Measurements from ENCODE around the gene HRCT1. TPM values are rescaled to one million over a fixed set of nuclear protein-coding genes. Genes with fewer than 3 reads are reported as not detected.
A peak's percentile ranks its signal among the peaks of the same experiment; 100 is the strongest.
"Not testable (repeated sequence)": the region's sequence is repeated elsewhere in the genome, so short reads cannot be mapped to it uniquely, and the experiment has no call there.

Gene HRCT1
- total RNA-seq, 1 experiment from 2014 or later: not detected

DNA sequence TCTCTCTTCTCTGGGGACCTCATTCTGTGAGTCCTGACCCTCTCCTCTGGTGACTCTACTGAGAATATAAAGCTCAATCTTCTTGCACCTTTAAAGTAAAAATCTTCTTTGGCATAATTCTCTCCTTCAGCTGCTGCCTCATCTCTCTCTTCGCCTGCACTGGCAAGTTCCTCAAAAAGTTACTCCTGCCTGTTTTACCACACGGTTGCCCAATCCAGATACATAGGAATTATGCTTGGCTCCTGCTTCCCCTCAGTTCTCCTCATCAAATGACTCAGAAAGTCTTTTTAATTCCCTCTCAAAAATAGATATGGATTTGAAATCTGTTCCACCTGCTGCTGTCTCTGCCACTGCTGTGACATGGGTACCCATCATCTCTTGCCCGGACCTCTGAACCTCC, 14.4 kb upstream of the HRCT1 start:
- no peak for DNase-seq (ENCODE audit: low spot score)
- in situ Hi-C loops (cut with HindIII; ENCODE audit: low sequenced_read_pairs): no loop called here

DNA sequence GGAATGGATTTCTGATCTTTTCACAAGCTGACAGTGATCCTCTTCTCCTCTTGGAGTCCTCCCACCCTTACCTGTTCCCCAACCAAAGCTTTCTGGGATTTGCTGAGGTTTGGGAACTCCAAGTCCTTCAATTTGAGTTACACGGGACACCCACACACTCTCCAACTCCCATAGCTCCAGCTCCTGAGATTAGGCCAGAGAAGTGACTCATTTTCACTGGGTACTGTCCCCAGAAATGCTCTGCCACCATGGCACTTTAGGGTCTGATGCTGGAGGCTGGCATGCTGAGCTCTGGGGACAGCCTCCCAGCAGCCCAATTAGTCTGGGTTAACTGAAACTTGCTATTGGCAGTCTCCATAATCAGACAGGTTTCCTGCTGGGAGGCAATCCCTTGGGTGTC, 14.0 kb upstream of the HRCT1 start:
- in situ Hi-C loops (cut with HindIII; ENCODE audit: low sequenced_read_pairs): no loop called here
- no peak for DNase-seq (ENCODE audit: low spot score)

DNA sequence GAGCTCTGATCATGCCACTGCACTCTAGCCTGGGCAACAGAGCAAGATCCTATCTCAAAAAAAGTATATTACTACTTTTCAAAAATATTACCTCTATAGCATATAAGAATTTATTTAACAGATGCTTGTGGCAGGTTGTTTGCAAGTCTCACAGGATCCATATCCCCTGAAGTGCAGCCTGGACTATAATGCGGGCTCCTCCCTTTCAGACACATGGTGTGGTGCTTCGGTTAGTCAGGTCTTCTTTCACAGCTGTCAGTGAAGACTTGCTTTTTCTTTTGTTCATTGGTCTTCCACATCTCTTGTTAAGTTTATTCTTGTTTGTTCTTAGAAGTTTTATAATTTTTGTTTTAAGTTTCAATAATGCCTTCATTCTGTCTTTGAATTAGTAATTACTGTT, 9.4 kb upstream of the HRCT1 start:
- no peak for DNase-seq (ENCODE audit: low spot score)
- in situ Hi-C loops (cut with HindIII; ENCODE audit: low sequenced_read_pairs): no loop called here

DNA sequence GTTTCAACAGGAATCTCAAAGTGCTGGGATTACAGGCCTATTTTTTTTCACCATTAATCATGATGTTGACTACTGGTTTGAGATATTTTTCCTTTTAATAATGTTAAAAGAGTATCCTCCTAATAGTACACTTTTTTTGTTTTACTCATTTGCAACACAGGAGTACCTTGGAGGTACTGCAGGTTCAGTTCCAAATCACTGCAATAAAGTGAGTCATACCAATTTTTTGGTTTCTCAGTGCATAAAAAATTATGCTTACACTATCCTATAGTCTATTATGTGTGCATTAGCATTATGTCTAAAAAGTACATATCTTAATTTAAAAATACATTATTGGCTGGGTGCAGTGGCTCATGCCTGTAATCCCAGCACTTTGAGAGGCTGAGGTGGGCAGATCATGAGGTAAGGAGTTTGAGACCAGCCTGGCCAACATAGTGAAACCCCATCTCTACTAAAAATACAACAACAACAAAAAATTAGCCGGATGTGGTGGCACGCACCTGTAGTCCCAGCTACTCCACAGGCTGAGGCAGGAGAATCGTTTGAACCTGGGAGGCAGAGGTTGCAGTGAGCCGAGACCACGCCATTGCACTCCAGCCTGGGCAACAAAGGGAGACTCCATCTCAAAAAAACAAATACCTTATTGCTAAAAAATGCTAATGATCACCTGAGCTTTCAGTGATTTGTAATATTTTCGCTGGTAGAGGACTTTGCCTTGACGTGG, 8.5 kb upstream of the HRCT1 start:
- DNase-seq (ENCODE audit: low spot score); in situ Hi-C loops (cut with HindIII; ENCODE audit: low sequenced_read_pairs): not testable (repeated sequence)

DNA sequence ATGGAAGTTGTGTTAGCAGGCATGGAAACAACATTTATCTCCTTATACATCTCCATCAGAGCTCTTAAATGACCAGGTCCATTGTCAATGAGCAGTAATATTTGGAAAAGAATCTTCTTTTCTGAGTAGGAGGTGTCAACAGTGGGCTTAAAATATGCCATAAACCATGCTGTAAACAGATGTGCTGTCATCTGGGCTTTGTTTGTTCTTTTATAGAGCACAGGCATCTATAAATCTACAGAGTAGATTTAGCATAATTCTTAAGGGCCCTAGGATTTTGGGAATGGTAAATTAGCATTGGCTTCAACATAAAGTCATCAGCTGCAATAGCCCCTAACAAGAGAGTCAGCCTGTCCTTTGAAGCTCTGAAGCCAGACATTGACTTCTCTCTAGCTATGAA, 7.7 kb upstream of the HRCT1 start:
- in situ Hi-C loops (cut with HindIII; ENCODE audit: low sequenced_read_pairs): no loop called here
- DNase-seq (ENCODE audit: low spot score): no peak

DNA sequence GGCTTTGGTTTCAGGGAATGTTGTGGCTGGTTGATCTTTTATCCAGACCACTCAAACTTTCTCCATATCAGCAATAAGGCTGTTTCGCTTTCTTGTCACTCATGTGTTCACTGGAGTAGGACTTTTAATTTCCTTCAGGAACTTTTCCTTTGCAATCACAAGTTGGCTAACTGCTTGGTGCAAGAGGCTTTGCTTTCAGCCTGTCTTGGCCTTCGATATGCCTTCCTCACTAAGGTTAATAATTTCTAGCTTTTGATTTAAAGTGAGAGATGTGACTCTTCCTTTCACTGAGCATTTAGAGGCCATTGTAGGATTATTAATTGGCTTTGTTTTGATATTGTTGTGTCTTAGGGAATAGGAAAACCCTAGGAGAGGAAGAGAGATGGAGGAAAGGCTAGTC, 7.0 kb upstream of the HRCT1 start:
- in situ Hi-C loops (cut with HindIII; ENCODE audit: low sequenced_read_pairs): no loop called here
- DNase-seq (ENCODE audit: low spot score): no peak

DNA sequence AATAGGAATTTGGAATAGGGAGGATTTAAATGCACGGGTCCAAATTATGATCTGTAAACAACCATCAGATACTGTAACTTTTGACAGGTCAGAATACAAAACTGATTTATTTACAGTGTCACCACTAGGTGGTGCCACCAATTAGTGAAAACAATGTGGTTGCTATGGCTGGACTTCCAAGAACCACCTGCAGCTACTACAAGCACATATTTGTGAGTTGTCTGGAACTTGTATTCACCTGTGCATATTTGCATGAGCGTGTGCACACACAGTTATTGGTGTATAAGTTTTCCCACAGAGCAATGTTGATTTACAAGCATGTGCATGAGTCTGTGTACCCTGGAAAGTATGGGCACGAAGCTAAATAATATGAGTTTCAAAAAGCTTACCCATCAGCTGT, 3.0 kb upstream of the HRCT1 start:
- peak; percentile 86 for DNase-seq (ENCODE audit: low spot score)
- in situ Hi-C loops (cut with HindIII; ENCODE audit: low sequenced_read_pairs): no loop called here

DNA sequence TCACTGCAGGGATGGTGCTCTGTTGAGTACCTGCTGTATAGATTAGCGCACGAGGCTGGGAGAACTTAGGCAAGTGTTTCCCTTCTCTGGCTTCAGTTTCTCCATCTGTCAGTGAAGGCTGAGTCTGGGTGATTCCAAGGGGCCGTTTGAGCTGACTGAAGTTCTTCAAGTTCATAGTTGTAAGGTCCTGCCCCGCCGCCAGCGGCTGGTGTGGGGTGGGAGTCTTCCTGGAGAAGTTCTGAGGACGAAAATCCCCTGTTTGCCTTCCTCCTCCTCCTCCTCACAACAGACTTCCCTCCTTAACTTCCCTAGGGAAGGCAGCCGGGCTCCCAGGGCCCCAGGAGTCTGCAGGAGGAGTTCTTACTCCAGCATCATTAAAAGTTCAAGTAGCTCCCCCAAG, 1.7 kb upstream of the HRCT1 start:
- in situ Hi-C loops (cut with HindIII; ENCODE audit: low sequenced_read_pairs): no loop called here
- no peak for DNase-seq (ENCODE audit: low spot score)

DNA sequence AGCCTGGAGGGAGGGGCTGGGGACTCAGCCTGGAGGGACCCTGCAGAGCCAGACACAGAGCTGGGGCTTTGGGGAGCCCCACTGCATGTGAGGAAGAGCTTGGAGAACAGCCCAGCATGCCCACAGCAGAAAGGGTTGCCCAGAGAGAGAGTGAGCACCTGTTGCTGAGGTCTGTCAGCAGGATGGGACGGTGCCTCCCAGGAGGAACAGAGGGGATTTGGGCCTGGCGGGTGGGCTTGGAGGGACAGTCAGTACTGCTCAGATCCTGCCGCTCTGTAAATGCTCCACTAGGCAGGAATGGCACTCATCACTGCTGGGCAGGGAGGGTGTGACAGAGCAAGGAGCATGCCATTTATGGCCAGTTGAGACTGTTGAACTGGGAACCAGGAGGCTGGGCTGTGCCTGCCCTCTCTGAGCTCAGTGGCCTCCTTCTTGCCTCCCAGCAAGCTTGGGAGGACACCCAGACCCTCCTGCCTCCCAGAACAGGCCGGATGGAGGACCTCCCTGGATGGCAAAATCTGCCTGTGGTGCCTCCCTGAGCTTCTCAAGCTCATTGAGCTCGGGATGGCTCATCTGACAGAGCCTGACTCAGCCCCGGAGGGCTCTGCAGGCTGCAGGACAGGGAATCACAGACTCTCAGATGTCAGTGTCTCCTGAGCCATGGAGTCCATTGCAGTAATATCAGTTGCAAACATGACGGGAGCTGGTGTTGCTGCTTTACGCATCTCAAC, 786 bp upstream of the HRCT1 start:
- DNase-seq (ENCODE audit: low spot score): no peak

DNA sequence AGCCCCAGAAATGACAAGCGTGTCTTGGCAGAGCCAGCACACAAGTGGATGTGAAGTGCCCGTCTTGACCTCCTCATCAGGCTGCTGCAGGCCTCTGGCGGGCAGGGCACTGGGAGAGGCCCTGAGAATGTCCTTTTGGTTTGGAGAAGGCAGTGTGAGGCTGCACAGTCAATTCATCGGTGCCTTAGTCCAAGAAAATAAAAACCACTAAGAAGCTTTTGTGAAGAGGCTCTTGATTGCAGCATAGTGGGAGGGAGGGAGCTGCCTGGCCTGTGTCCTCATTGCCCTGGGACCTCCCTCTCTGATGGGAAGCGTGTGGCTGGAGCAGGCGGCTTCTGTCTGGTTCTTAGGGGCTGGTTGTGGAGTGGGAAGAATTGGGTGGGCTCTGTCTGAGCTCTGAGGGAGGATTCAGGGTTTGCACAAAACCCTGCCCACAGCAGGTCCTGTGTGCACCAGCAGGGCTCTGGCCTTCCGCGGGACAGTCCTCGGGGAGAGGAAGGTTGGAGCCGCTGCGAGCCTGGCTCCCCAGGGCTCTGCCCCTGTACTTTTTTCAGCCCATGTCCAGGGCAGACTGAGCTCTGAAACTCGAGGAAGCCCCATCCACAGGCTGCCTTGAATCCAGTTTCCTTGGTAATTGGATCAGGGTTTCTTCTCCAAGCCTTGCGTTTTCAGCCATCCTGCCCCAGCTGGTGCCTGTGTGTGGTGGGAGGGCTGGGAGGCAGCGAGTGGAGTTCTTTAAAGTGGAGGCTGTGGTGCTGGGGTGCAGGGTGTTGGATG, 1.1 kb downstream of the HRCT1 start:
- DNase-seq (ENCODE audit: low spot score): no peak
- in situ Hi-C loops (cut with HindIII; ENCODE audit: low sequenced_read_pairs): no loop called here

More for the DNA sequence above, 786 bp upstream of the HRCT1 start:
- in situ Hi-C loops (cut with HindIII; ENCODE audit: low sequenced_read_pairs): no loop called here

DNA sequence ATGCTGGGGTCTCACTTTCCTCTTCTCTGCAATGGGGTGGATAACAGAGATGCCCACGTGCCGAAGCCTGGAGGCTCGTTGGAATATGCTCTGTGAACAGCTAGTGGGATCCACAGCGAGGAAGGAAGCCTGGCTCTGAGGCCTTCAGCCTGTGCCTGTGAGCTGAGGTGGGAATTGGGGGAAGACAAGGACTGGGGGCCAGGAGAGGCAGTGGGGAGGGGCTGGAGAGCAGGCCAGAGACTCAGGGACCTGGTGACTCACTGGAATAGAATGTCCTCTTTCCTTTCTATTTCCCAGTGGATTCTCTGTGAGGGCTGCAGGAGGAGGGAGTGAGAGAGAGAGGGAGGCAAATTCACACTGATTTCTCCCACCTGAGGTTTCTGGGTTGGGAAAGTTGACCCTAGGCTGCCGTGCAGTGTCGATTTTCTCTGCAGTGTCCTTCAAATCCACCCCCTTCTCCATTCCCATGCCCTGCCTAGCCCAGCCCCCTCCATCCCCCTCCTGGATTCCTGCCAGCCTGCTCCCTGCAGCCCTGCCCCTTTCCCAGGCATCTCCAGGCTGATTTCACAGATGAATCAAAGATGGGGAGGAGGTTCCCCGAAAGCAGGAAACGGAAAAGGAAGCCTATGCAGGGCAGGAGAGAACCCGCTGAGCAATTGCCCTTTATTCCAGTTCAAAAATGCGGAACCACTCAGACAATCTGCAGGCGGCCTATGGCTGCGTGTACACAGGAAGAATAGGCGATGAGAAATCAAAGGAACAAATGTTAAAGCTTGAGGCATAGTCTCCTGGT, 1.9 kb downstream of the HRCT1 start:
- in situ Hi-C loops (cut with HindIII; ENCODE audit: low sequenced_read_pairs): no loop called here
- DNase-seq (ENCODE audit: low spot score): peak; percentile 62

DNA sequence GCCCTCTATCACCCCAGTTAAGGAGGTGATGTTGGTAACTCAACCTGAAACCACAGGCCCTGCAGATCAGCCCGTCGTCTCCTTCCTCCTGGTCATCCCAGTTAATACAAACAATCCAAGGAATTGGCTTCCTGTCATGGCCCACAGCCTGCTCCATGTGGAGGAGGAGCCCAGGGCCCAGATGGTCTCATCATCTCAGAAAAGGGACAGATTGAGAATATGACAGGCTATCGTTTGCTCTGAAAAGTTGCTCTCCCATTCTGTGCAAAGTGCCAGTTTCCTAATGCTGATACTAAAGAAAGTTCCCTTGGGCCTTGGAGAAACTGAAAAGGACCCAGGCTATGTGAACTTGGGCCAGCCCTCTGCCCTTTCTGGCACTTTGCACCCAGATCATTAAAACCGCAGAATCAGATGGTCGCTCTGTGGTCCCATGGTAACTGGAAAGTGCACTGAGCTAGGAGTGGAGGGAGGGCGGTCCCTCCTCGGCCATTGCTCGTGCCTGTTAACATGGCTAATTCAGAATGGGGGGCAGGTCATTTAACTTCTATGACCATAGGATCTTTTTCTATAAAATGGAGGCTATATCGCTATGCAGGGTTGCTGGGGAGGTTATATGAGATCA, 2.6 kb downstream of the HRCT1 start:
- in situ Hi-C loops (cut with HindIII; ENCODE audit: low sequenced_read_pairs): no loop called here
- peak; percentile 95 for DNase-seq (ENCODE audit: low spot score)

DNA sequence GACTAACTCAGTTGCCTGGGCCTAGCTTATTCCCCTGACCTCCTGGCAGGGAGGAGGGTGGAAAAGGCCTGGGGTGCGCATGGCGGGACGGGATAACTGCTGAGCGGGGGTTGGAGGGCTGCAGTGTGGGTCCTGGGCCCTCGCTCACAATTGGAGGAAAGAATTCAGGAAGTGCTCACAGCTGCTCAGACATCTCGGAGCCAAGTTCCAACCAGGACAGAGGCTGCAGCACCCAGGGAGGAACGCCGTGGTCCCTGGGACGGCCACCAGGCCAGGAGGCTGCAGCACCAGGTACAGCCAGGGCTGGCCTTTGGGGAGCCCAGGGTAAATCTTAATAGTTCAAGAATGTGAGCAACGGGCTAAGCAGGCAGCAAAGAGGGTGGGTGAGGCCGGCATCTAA, 3.3 kb downstream of the HRCT1 start, which contains the start of gene SPAAR:
Gene SPAAR, plus strand, starts transcription at position 217 of the 400 bp plus-strand sequence. CDS start 974 bp downstream, outside the sequence.
- in situ Hi-C loops (cut with HindIII; ENCODE audit: low sequenced_read_pairs): no loop called here
- no peak for DNase-seq (ENCODE audit: low spot score)

DNA sequence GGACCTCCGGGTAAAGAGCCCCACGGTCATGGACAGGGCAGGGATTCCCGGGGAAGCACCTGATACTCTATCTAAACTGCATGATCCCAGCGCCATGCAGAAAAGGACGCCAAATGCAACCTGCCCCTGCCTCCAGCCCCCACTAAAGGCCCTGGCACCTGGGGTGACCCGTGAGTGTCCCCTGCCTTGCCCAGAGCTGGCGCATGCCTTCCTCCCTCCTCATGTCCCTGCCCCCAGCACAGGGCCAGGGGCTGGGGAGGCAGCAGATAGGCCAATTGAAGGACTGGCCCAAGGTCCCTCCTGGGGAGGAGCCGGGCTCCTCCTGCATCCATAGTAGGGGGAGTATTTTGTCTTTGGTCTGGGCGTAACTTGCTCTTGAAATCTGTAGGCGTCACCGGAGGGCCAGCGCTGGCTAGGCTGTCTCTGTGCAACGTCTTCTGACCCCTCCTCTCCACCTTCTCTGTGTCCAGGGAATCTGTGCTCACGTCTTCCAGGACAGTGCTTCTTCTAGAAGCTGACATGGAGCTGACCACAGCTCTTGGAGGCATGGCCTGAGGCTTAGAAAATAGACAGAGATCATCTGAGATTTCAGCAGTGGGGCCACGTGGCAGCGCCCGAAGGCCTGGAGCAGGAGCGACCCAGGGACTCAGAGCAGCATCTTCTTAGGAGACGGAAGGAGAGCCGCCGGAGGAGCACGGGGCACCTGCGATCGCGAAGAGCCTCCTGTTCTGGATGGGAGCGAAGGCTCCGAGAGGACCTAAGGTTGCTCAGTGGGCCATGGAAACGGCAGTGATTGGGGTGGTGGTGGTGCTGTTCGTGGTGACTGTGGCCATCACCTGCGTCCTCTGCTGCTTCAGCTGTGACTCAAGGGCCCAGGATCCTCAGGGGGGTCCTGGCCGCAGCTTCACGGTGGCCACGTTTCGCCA, 3.9 kb downstream of the HRCT1 start:
- in situ Hi-C loops (cut with HindIII; ENCODE audit: low sequenced_read_pairs): no loop called here

DNA sequence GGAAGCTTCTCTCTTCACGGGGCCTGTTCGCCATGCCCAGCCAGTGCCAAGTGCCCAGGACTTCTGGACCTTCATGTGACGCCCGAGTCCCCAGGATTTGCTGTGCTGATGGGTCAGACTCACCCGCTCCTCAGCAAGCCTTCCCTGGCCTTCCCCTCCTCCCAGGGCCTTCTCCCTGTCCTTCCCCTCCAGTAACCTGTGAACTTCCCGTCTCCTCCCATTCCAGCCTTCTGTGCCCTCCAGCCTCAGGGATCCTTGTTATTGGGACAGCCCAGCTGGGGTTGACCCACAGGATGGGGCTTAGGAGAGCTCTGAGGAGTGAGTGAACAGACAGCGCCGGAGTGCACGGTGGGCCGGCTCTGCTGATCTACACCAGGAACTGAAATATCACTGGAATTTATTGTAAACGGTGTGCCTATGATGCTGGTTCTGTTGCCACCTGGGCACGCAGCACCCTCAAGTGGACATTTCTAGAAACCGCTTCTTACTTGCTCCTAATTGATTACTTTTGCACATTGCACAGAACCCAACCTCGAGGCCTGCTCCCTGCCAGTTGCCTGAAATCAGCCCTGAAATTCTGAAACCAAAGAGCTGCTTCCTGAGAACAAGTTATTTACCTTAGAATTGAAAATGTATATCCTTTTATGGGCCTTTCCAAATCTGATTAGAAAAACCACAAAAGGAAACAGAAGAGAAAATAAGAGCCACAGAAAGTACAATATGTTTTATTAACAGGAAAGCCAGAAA, 4.8 kb downstream of the HRCT1 start:
- peak; percentile 34 for DNase-seq (ENCODE audit: low spot score)
- in situ Hi-C loops (cut with HindIII; ENCODE audit: low sequenced_read_pairs): no loop called here

More for the DNA sequence above, 3.9 kb downstream of the HRCT1 start:
- no peak for DNase-seq (ENCODE audit: low spot score)

DNA sequence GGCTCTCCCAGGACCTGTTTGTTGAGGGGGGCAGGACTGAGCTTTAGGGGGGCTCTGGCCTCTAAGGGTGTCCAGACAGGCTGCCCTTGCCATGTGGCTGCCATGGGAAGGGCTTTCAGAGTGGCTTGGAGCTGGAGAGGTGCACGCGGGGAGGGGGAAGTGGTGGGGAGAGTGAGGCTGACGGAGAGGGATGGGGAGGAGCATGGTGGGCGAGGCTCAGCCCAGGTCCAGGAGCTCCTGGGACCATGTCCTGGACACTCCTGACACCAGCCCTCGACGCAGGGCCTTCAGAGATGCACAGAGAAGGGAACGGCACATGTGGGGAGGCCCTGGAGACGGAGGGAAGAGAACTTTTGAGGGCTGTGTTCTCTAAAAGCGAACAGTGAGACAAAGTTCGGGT, 5.7 kb downstream of the HRCT1 start:
- no peak for DNase-seq (ENCODE audit: low spot score)
- in situ Hi-C loops (cut with HindIII; ENCODE audit: low sequenced_read_pairs): no loop called here

DNA sequence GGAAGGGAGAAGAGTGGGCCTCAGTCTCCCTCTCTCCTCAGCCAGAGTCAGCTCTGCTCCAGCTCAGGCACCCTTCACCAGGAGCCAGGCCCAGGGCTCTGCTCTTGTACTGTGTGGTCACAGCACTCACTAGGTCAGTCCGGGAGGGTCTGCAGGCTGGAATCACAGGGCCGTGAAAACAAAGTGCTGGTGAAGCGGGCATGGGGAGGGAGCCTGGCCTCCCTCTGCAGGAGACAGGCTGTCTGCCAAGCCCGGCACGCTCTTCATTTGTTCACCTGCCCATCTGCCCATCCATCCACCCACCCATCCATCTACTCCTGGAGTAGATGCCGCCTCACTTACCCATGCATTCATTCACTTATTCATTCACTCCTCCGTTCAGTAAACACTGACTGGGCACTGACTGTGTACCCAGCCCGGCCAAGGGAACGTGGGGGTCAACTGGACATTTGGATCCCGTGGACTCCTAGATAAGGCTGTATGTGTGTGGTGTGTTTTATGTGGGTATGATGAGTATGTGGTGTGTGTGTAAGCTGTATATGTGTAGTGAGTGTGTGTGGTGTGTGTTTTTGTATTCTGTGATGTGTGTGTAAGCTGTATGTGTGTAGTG, 6.9 kb downstream of the HRCT1 start:
- peak; percentile 40 for DNase-seq (ENCODE audit: low spot score)
- in situ Hi-C loops (cut with HindIII; ENCODE audit: low sequenced_read_pairs): no loop called here
